ENCODE data around the gene RAPGEF2.

Gene RAPGEF2

GRCh38 chr4:159206427-159206871, 103.6 kb downstream of the RAPGEF2 start:
- H3K9me3 Mint-ChIP-seq = no peaks in the 10 kb centered on the region
- no peak for TF ChIP-seq CTCF (IDR thresholded peaks at IDR 0.05; ENCODE audit: unreplicated experiment in 3 of 3)
- H3K4me3 Mint-ChIP-seq = no peak overlapping the region
- no peak overlapping the region for H3K27ac Mint-ChIP-seq
- H3K4me1 Mint-ChIP-seq = peaks cover 14% of the 10 kb centered on the region
- peaks cover 5% of the 10 kb centered on the region for H3K36me3 Mint-ChIP-seq (ENCODE audit: low read depth)
- H3K27me3 Mint-ChIP-seq (ENCODE audit: low read depth) = no peaks in the 10 kb centered on the region

DNA sequence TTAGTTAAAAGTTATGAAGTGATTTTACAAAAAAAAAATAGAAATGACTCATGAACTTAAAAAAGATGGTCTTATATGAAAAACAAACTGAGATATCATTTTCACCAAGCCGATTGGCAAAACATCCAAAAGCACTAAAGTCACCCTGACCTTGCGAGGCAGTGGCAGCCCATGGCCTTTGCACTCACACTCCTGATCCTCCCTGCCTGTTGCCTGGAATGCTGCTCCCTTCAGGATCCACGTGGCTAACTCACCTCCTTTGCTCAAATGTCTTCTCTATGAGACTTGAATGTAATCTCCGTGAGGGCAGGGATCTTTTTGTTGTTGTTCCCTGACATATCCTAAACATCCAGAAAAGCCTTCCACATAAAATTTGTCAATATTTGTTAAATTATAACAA, 106.4 kb downstream of the RAPGEF2 start:
- no peak overlapping the region for H3K4me3 Mint-ChIP-seq
- H3K27me3 Mint-ChIP-seq (ENCODE audit: low read depth) = no peaks in the 10 kb centered on the region
- peaks cover 23% of the 10 kb centered on the region for H3K4me1 Mint-ChIP-seq
- no peak for TF ChIP-seq CTCF (IDR thresholded peaks at IDR 0.05; ENCODE audit: unreplicated experiment in 3 of 3)
- H3K36me3 Mint-ChIP-seq (ENCODE audit: low read depth) = peaks cover 7% of the 10 kb centered on the region
- H3K9me3 Mint-ChIP-seq = no peaks in the 10 kb centered on the region
- H3K27ac Mint-ChIP-seq = no peak overlapping the region

DNA sequence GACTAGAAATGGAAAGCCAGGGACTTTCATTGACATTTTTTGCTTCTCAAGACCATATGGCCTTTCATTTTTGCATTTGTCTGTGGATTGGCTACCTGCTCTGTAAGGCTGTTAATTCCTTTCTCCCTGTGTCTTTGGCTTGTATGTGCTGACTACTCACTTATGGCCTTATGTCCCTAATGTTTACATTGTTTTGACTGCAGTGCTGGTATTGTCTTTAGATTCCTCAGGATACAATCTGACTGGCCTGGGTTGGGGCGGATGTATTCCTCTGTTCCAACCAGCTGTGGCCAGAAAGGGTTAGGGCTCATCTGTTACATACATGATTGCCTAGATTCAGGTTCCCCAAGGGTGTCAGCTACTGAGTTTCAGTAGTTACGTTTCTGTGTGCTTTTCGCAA, 108.1 kb downstream of the RAPGEF2 start:
- Mint-ChIP-seq H3K4me3 (no peak overlapping the region), H3K9me3 (no peaks in the 10 kb centered on the region), H3K36me3 (ENCODE audit: low read depth) (peaks cover 7% of the 10 kb centered on the region), H3K27me3 (ENCODE audit: low read depth) (no peaks in the 10 kb centered on the region), H3K4me1 (peaks cover 23% of the 10 kb centered on the region), H3K27ac (peak overlapping the region in 1 of 3 experiments; percentile 24)
- TF ChIP-seq CTCF (IDR thresholded peaks at IDR 0.05; ENCODE audit: unreplicated experiment in 3 of 3) = no peak

DNA sequence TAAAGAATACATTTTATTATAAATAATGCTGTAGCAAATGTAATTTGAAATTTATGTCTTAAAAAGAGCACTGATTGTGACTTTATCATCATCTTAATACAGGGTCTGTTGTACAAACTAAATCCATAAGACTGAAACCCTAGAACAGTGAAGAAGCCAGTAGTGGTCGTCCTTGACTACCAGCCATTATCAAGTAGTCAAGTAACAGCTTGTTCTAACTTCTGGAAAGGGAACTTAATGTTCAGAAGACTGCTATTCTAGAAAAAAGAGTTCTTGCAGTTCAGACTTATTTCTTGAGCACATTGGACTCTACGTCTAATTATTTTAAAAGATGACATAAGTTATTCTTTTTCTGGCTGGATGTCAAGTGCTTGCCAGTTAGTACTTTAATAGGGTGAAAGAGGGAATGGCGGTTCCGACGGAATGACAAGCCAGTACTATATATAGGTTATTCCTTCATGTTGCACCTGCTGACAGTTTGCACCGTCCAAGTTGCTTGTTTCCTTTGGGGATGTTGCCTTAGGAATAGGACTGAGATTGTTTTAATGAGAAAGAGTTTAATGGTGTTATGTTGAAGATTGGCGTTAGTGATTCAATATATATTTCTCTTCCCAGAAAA, 109.9 kb downstream of the RAPGEF2 start:
- no peak overlapping the region for H3K4me3 Mint-ChIP-seq
- H3K36me3 Mint-ChIP-seq (ENCODE audit: low read depth) = peaks cover 8% of the 10 kb centered on the region
- H3K27ac Mint-ChIP-seq = no peak overlapping the region
- peaks cover 24% of the 10 kb centered on the region for H3K4me1 Mint-ChIP-seq
- H3K9me3 Mint-ChIP-seq = no peaks in the 10 kb centered on the region
- TF ChIP-seq CTCF (IDR thresholded peaks at IDR 0.05; ENCODE audit: unreplicated experiment in 3 of 3) = no peak
- H3K27me3 Mint-ChIP-seq (ENCODE audit: low read depth) = no peaks in the 10 kb centered on the region

GRCh38 chr4:159216834-159217233, 114.0 kb downstream of the RAPGEF2 start:
- H3K4me1 Mint-ChIP-seq = peaks cover 32% of the 10 kb centered on the region
- no peaks in the 10 kb centered on the region for H3K27me3 Mint-ChIP-seq (ENCODE audit: low read depth)
- TF ChIP-seq CTCF (IDR thresholded peaks at IDR 0.05; ENCODE audit: unreplicated experiment in 3 of 3) = no peak
- H3K4me3 Mint-ChIP-seq = no peak overlapping the region
- no peaks in the 10 kb centered on the region for H3K9me3 Mint-ChIP-seq
- peaks cover 4% of the 10 kb centered on the region for H3K36me3 Mint-ChIP-seq (ENCODE audit: low read depth)
- no peak overlapping the region for H3K27ac Mint-ChIP-seq

DNA sequence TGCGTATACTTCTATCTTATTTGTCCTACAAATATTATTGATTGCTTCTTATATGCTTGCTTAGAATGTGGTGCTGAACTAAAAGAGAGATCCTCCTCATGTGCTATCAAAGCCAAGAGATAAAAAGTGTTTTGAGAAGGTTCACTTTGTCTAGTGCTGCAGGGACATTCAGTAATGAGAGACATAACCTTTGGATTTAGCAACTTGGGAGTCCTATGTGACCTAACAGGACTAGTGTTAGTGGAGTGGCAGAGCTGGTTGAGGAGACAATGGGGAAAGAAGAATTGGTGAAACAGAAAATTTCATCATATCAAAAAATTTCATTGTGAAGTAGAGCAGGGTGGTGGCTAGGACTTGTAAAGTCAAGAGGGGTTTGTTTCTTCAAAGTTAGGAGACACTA, 117.0 kb downstream of the RAPGEF2 start:
- no peaks in the 10 kb centered on the region for H3K27me3 Mint-ChIP-seq (ENCODE audit: low read depth)
- H3K4me1 Mint-ChIP-seq = peaks cover 23% of the 10 kb centered on the region
- H3K4me3 Mint-ChIP-seq = no peak overlapping the region
- H3K36me3 Mint-ChIP-seq (ENCODE audit: low read depth) = peaks cover 9% of the 10 kb centered on the region
- H3K27ac Mint-ChIP-seq = no peak overlapping the region
- H3K9me3 Mint-ChIP-seq = no peaks in the 10 kb centered on the region
- TF ChIP-seq CTCF (IDR thresholded peaks at IDR 0.05; ENCODE audit: unreplicated experiment in 3 of 3) = no peak
